Thoracic aorta endothelial cell (primary cell): Measurements from ENCODE around the gene NINL. TPM values are rescaled to one million over a fixed set of nuclear protein-coding genes. Genes with fewer than 3 reads are reported as not detected.

ENCODE experiments used
- small RNA-seq: library from RNA; depleted of rRNA; stranded (forward); fragments of <200 nt; gene quantifications from one replicate; pipeline ENCODE3, GENCODE V24; 2012
- total RNA-seq: library from RNA; depleted of rRNA; stranded (reverse); fragments of >200 nt; gene quantifications from 2 replicates; pipeline ENCODE4 v1.2.3, GENCODE V29; 2012

Gene NINL
- 9.3 and 12.5 TPM in 2 replicates for total RNA-seq

DNA sequence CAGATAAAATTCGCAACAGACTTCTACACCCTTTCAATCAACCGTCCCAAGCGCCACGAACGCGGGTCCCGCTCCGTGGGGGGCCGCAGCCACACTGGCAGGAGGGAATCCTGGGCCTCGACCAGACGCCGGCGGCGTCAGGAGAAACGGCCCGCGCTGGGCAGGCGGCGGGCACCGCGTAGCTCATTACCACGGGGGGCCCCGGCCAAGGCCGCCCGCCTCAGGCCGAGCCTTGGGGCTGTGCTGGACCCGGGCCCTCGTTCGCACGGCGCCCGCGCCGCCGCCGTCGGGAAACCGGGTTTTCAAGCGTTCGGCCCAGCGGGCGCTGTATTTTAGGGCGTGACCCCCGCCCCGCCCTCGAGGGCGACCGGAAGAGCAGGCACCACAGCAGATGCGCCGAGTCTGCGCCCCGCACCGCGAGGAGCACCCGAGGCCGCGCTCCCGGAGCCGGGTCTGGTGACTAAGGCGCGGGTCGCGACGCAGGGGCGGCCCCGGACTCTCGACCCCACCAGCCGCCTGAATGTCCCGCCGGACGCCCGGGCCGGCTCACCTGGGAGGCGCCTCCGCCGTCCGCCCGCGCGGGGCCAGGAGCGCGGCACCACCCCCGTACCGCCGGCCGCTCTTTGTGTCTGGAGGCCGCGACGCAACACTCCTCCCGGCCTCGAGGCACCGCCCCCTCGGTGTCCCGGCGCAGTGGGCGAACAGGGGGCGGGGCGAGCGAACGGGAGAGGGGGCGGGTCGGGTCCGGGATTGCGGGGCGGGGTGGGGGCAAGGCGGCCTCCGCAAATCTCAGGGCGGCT is at the start of gene NINL:
NINL (minus strand) TSS at position 627 of the 800 bp plus-strand sequence. CDS start 58,944 bp downstream, outside the sequence.

DNA sequence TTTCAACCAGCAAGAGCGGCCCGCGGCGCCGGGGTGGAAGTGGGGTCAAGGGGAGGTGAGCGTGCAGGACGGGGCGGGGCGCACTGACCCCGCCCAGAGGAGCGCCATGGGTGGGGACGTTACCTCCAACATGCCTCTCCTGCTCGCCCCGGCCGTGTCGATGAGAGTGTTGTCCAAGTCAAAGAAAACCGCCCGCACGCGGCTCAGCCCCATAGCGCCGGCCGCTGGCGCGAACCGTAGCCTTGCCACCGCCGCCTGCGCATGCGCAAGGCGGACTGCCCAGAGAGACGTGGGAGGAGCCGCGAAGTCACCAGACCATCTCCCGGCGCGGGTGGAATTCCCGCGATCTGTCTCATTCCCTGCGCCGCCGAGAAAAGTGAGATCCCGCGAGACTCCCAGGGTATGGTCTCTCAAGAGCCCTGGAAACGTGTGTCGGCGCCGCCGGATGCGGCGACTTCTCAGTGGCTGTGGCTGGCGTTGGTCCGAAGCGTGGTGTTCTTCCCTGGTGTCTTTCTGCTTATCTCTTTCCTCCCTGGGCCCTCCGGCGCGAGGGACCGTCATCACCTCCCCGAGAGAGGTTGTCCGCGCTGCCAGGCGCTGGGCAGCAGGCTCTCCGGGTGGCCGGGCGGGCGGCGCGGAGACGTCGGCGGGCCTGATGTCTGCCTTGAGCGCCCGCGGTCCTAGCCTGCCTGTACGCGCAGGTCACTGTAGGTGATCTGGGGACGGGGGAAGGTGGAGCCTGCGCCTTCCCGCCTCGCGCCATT is 38.6 kb upstream of the NINL start, which contains the start of gene NANP:
NANP (minus strand) TSS at position 279 of the 764 bp plus-strand sequence; CDS start at position 213, 66 bp downstream.

DNA sequence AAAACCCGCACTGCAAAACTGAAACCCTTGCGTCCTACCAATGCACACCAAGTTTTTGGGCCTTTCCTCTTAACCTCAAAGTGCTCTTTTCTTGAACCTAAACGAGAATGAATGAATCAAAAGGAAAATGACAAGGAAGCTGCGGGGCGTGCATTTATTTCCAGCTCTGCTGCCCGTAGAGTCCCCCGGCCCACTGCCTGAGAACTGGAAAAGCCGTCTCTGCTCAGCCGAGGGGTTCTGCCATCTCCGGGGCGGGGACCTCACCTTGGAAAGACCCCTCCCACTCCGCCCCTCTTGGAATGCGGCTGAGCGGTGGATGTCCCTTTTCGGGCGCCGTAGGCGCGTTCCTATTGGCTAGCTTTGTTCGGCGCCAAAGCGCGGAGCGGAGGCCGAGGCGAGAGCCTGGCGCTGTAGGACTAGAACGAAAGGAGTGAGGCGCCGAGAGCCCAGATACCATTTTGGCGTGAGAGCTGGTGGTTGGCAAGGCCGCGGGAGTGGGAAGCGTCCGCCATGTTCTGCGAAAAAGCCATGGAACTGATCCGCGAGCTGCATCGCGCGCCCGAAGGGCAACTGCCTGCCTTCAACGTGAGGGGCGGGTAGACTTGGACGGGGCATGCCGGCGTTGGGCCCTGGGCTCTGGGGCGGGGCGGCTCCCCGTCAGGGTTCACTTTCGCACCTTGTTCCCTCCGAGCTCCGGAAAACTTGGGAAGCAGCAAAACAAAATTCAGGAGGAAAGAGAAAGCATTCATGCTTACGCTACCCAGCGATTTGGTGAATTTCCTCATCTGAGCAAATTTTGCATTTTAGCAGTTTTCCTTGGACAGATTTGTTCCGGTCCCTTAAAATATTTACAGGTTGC is 177.8 kb downstream of the NINL start, which contains the start of gene GINS1:
GINS1 (plus strand) TSS at position 363 of the 859 bp plus-strand sequence; CDS start at position 511, 148 bp downstream.

Small RNAs within 50 kb of the gene (small RNA-seq; reads per million reads assigned to genes)
- not detected for gene RNU6ATAC17P

Other genes with a start within 250 kb of the NINL start
- gene ABHD12, start 194.7 kb downstream of the NINL start, total RNA-seq = 30.2 and 34.6 TPM in 2 replicates
- 27.7 and 33.9 TPM in 2 replicates for gene GINS1, start 177.9 kb downstream of the NINL start, total RNA-seq
- 12.8 and 12.9 TPM in 2 replicates for gene NANP, start 38.5 kb upstream of the NINL start, total RNA-seq
- 15.7 and 16.4 TPM in 2 replicates for gene ZNF337, start 111.3 kb upstream of the NINL start, total RNA-seq